OCI-LY1 (cell line): Measurements from ENCODE around the gene ANKRD6.

Experiments
- H2AFZ ChIP-seq: fragments of 200-600 bp; sonication (generic), shearing (Covaris generic); 2 replicates; pipeline ENCODE4 v1.6.0; 2014; ENCODE audit warnings: antibody characterized with exemption, mild to moderate bottlenecking, low read length
- H3F3A ChIP-seq: fragments of 200-600 bp; sonication (generic), shearing (Covaris generic); 2 replicates; pipeline ENCODE4 v1.6.0; 2014; ENCODE audit warnings: mild to moderate bottlenecking, antibody characterized with exemption, low read length, moderate library complexity; ENCODE audit not compliant: insufficient read depth
- H3K27ac ChIP-seq: fragments of 200-600 bp; sonication (generic); 2 replicates; pipeline ENCODE4 v1.5.1; 2014; ENCODE audit warnings: low read length, mixed run types, mild to moderate bottlenecking, low read depth; ENCODE audit not compliant: poor library complexity, severe bottlenecking
- H3K27me3 ChIP-seq: fragments of 200-600 bp; sonication (generic); 2 replicates; pipeline ENCODE4 v1.6.0; 2014; ENCODE audit warnings: antibody characterized with exemption, mild to moderate bottlenecking, low read length, moderate library complexity; ENCODE audit not compliant: insufficient read depth
- H3K36me3 ChIP-seq: fragments of 200-600 bp; sonication (generic); 2 replicates; pipeline ENCODE4 v1.6.1; 2014; ENCODE audit warnings: mild to moderate bottlenecking, antibody characterized with exemption, low read length, moderate library complexity, mixed read lengths; ENCODE audit not compliant: insufficient read depth
- H3K4me1 ChIP-seq: fragments of 200-600 bp; sonication (generic); 2 replicates; pipeline ENCODE4 v1.5.1; 2014; ENCODE audit warnings: mild to moderate bottlenecking, low read length, moderate library complexity; ENCODE audit not compliant: insufficient read depth, severe bottlenecking
- H3K4me2 ChIP-seq: fragments of 200-600 bp; sonication (generic), shearing (Covaris generic); 2 replicates; pipeline ENCODE4 v1.6.1; 2014; ENCODE audit warnings: low read length
- H3K4me3 ChIP-seq: fragments of 200-600 bp; sonication (generic); 2 replicates; pipeline ENCODE4 v1.5.1; 2014; ENCODE audit warnings: low read length, low read depth, mild to moderate bottlenecking, mixed read lengths; ENCODE audit not compliant: poor library complexity, severe bottlenecking
- H3K79me2 ChIP-seq: fragments of 200-600 bp; shearing (Covaris generic); 2 replicates; pipeline ENCODE4 v1.6.1; 2016; ENCODE audit warnings: mixed run types, low read length, mixed read lengths; ENCODE audit not compliant: insufficient read depth
- H3K9ac ChIP-seq: fragments of 200-600 bp; sonication (generic), shearing (Covaris generic); 2 replicates; pipeline ENCODE4 v1.6.1; 2014; ENCODE audit warnings: mild to moderate bottlenecking, low read length, mixed read lengths
- H3K9me2 ChIP-seq: fragments of 200-600 bp; sonication (generic), shearing (Covaris generic); 2 replicates; pipeline ENCODE4 v1.6.1; 2014; ENCODE audit warnings: low read depth, mild to moderate bottlenecking, low read length, mixed read lengths
- H3K9me3 ChIP-seq: fragments of 200-600 bp; shearing (Covaris generic); 2 replicates; pipeline ENCODE4 v1.6.1; 2014; ENCODE audit warnings: low read length, mixed read lengths
- H4K20me1 ChIP-seq: fragments of 200-600 bp; sonication (generic), shearing (Covaris generic); 2 replicates; pipeline ENCODE4 v1.6.0; 2016; ENCODE audit warnings: mild to moderate bottlenecking, low read length; ENCODE audit not compliant: insufficient read depth
- EZH2 ChIP-seq: fragments of 200-600 bp; sonication (generic), shearing (Covaris generic); IDR thresholded peaks from 2 replicates; pipeline ENCODE4 v1.8.0; 2017; ENCODE audit warnings: borderline replicate concordance, mixed run types, mild to moderate bottlenecking, antibody characterized with exemption, low read length, moderate library complexity, mixed read lengths
- TF ChIP-seq, protein P1 (sequence below): fragments of 200-600 bp; sonication (generic), shearing (Covaris generic); IDR thresholded peaks from 2 replicates; pipeline ENCODE4 v1.5.1; 2017; ENCODE audit warnings: mild to moderate bottlenecking, antibody characterized with exemption, low read length, moderate library complexity, mixed read lengths

ANKRD6 gene

DNA sequence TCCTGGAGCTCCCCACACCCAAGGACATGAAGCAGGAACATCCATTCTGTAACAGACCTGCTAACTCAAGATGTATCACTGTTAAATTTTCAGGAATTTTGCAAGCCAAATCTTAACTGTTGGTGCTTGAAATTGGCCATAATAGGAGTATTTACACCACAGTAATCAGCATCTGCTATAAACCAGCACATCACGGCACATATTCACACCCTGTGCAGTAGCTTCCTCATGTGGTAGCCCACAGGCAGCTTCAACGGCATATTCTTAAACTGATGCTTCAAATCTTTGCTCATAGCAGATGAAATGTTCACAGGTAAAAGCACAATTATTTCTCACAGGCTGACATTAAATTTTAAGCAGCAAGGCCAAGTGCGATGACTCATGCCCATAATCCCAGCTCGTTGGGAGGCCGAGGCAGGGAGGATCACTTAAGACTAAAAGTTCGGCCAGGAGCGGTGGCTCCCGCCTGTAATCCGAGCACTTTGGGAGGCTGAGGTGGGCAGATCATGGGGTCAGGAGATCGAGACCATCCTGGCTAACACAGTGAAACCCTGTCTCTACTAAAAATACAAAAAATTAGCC, 249.1 kb downstream of the ANKRD6 start:
- no peak overlapping the region for H2AFZ ChIP-seq
- no peak overlapping the region for H3K4me3 ChIP-seq
- H3K27ac ChIP-seq: no peak overlapping the region
- no peaks in the 10 kb centered on the region for H3K27me3 ChIP-seq
- no peaks in the 10 kb centered on the region for H3K9me2 ChIP-seq
- TF ChIP-seq EZH2: no peak
- TF ChIP-seq, protein P1, sequence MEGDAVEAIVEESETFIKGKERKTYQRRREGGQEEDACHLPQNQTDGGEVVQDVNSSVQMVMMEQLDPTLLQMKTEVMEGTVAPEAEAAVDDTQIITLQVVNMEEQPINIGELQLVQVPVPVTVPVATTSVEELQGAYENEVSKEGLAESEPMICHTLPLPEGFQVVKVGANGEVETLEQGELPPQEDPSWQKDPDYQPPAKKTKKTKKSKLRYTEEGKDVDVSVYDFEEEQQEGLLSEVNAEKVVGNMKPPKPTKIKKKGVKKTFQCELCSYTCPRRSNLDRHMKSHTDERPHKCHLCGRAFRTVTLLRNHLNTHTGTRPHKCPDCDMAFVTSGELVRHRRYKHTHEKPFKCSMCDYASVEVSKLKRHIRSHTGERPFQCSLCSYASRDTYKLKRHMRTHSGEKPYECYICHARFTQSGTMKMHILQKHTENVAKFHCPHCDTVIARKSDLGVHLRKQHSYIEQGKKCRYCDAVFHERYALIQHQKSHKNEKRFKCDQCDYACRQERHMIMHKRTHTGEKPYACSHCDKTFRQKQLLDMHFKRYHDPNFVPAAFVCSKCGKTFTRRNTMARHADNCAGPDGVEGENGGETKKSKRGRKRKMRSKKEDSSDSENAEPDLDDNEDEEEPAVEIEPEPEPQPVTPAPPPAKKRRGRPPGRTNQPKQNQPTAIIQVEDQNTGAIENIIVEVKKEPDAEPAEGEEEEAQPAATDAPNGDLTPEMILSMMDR: no peak
- no peak overlapping the region for H3K4me2 ChIP-seq
- H3K4me1 ChIP-seq: no peaks in the 10 kb centered on the region
- peaks cover 93% of the 10 kb centered on the region for H3K36me3 ChIP-seq
- no peaks in the 10 kb centered on the region for H3K79me2 ChIP-seq
- H3K9ac ChIP-seq: no peak overlapping the region
- H4K20me1 ChIP-seq: no peaks in the 10 kb centered on the region
- no peaks in the 10 kb centered on the region for H3F3A ChIP-seq
- H3K9me3 ChIP-seq: no peaks in the 10 kb centered on the region

DNA sequence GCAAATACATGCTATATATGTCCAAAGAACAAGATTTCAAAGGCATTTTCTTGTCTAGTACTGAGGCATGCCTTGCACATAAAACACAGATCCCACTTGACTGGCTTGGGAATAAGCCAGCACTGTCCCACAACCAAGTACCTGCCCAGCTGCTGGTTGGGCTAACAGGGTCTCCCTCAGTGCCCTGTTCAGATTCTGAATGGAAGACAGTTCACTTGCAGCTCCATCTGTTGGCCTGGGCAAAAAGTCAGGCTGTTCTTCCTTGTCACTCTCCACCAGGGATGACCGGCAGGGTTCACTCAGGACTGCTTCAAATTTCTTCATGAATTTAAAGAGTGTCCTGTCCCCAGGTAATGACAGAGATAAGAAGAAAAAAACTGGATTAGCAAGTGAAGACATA, 250.0 kb downstream of the ANKRD6 start:
- Histone ChIP-seq H3K9me3 (no peaks in the 10 kb centered on the region), H3K79me2 (no peaks in the 10 kb centered on the region), H3K4me3 (no peak overlapping the region), H3K27me3 (no peaks in the 10 kb centered on the region), H3K4me1 (no peaks in the 10 kb centered on the region), H3K36me3 (peaks cover 95% of the 10 kb centered on the region), H2AFZ (no peak overlapping the region), H3K4me2 (no peak overlapping the region), H3K27ac (no peak overlapping the region), H3K9ac (no peak overlapping the region), H4K20me1 (no peaks in the 10 kb centered on the region), H3F3A (no peaks in the 10 kb centered on the region), H3K9me2 (no peaks in the 10 kb centered on the region)
- TF ChIP-seq, protein P1: no peak
